A673 (cell line): Measurements from ENCODE around the gene SCN1B. TPM values are rescaled to one million over a fixed set of nuclear protein-coding genes. Genes with fewer than 3 reads are reported as not detected.
A peak's percentile ranks its signal among the peaks of the same experiment; 100 is the strongest.

Source experiments
- BruUV-seq: library from RNA; stranded (reverse); fragments of 400-500 nt; replicated peaks from 2 replicates; lab custom pipeline; 2021; lab: Mats Ljungman, UMichigan
- CTCF ChIA-PET: fragments of 300-600 bp; sonication (Branson Sonifier 250); formaldehyde crosslinking; loops from one replicate; lab custom pipeline; 2022; ENCODE audit warnings: antibody characterized with exemption; lab: Charles Lee
- POLR2A ChIA-PET: fragments of 300-600 bp; sonication (Branson Sonifier 250); formaldehyde crosslinking; loops from one replicate; lab custom pipeline; 2022; ENCODE audit warnings: antibody characterized with exemption; ENCODE audit not compliant: low non-redundant PET; lab: Charles Lee
- DNase-seq: peaks from one replicate; pipeline ENCODE4 v3.0.0-alpha.2; 2015; ENCODE audit warnings: low spot score
- H3K27ac ChIP-seq: fragments of 200-600 bp; sonication (generic); 2 replicates; pipeline ENCODE4 v1.5.1; 2016; ENCODE audit warnings: mixed run types, low read depth, mild to moderate bottlenecking, mixed read lengths, antibody characterized with exemption, low read length; ENCODE audit not compliant: poor library complexity, severe bottlenecking
- H3K27me3 ChIP-seq: fragments of 200-600 bp; sonication (generic); replicated peaks from 2 replicates; pipeline ENCODE4 v1.6.1; 2017; ENCODE audit warnings: mixed run types, low read depth, mild to moderate bottlenecking, mixed read lengths, antibody characterized with exemption, low read length; ENCODE audit not compliant: insufficient read depth, poor library complexity
- H3K36me3 ChIP-seq: fragments of 200-600 bp; sonication (generic); 2 replicates; pipeline ENCODE4 v1.6.1; 2016; ENCODE audit warnings: mixed run types, mild to moderate bottlenecking, mixed read lengths, antibody characterized with exemption, low read length; ENCODE audit not compliant: insufficient read depth, poor library complexity, severe bottlenecking
- H3K4me1 ChIP-seq: fragments of 200-600 bp; sonication (generic); 2 replicates; pipeline ENCODE4 v1.6.1; 2017; ENCODE audit warnings: mixed run types, mild to moderate bottlenecking, mixed read lengths, antibody characterized with exemption, low read length; ENCODE audit not compliant: insufficient read depth, poor library complexity, severe bottlenecking
- H3K4me3 ChIP-seq: fragments of 200-600 bp; sonication (generic); 2 replicates; pipeline ENCODE4 v1.5.1; 2016; ENCODE audit warnings: low read depth, mixed run types, mild to moderate bottlenecking, mixed read lengths, low read length; ENCODE audit not compliant: poor library complexity, severe bottlenecking
- H3K9me3 ChIP-seq: fragments of 200-600 bp; sonication (generic); 2 replicates; pipeline ENCODE4 v1.6.1; 2016; ENCODE audit warnings: mixed run types, low read depth, mild to moderate bottlenecking, mixed read lengths, antibody characterized with exemption, low read length; ENCODE audit not compliant: poor library complexity, severe bottlenecking
- EZH2 ChIP-seq: fragments of 200-600 bp; sonication (generic); IDR thresholded peaks from 2 replicates; pipeline ENCODE4 v1.6.1; 2017; ENCODE audit warnings: borderline replicate concordance, low read depth, mild to moderate bottlenecking, mixed read lengths, antibody characterized with exemption, low read length; ENCODE audit not compliant: poor library complexity, severe bottlenecking
- intact Hi-C: fragments of 100-400 bp; cut with micrococcal nuclease; formaldehyde crosslinking; loops from one replicate; pipeline ENCODE4 v1.10.0; 2022; ENCODE audit not compliant: unreplicated experiment
- total RNA-seq: library from RNA; stranded (reverse); gene quantifications from 2 replicates; pipeline ENCODE4 v1.2.3, GENCODE V29; 2021
- TF ChIP-seq, protein P1 (sequence below): fragments of 300-800, 200-600 bp; sonication (generic); conservative IDR thresholded peaks from 2 replicates; pipeline ENCODE4 v1.5.1; 2017; ENCODE audit warnings: low read depth, mild to moderate bottlenecking, antibody characterized with exemption, low read length, moderate library complexity, mixed read lengths

SCN1B gene
- total RNA-seq, 1 experiment from 2014 or later, result 2.3 TPM

DNA sequence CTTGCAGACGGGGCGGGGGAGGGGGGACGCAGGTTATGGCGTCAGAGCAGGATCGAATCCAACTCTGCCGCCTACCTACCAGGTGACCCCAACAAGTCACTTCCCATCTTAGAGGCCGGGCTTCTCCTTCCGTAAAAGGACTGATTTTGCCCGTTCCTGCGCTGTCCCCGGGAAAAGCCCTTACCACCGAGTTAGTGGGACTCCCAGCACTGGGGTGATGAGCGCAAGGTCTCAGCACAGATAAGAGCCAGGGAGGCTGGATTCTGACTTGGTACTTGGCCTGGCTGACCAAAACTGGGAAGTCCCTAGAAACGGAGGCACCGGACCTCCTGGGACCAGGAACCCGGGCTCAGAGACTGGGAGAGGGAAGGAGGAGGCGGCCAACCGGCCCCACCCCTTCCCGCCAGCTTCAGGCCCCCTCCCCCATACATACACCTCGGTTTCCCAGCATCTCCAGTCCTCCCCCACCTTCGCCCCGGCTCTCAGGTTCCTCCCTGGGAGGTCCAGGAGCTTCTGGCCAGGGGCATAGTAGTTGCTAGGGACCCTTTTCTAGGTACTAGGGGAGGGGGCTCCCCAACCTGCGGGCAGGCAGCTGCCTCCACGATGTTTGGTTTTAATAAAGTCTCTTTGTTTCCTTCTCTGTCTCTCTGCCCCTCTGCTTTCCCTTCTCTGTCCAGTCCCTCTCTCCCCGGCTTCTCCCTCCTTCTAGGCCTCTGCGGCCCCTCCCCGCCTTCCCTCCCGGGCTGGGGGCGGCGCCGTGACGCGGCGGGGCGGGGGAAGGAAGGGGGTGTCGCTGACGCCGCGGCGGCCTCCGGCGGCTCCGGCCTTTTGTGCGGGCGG lies 30.6 kb upstream of the SCN1B start, which contains the start of gene GRAMD1A:
TSS of gene GRAMD1A (plus strand) at position 826 of the 840 bp plus-strand sequence. CDS start 156 bp downstream, outside the sequence.
- Histone ChIP-seq H3K4me3 (peak within 1 kb of the TSS; percentile 89), H3K27me3 (no peaks in the 10 kb centered on the region), H3K27ac (peak within 1 kb of the TSS; percentile 82), H3K9me3 (no peaks in the 10 kb centered on the region), H3K4me1 (peaks cover 16% of the 10 kb centered on the region), H3K36me3 (peaks cover 16% of the 10 kb centered on the region)
- TF ChIP-seq, protein P1, sequence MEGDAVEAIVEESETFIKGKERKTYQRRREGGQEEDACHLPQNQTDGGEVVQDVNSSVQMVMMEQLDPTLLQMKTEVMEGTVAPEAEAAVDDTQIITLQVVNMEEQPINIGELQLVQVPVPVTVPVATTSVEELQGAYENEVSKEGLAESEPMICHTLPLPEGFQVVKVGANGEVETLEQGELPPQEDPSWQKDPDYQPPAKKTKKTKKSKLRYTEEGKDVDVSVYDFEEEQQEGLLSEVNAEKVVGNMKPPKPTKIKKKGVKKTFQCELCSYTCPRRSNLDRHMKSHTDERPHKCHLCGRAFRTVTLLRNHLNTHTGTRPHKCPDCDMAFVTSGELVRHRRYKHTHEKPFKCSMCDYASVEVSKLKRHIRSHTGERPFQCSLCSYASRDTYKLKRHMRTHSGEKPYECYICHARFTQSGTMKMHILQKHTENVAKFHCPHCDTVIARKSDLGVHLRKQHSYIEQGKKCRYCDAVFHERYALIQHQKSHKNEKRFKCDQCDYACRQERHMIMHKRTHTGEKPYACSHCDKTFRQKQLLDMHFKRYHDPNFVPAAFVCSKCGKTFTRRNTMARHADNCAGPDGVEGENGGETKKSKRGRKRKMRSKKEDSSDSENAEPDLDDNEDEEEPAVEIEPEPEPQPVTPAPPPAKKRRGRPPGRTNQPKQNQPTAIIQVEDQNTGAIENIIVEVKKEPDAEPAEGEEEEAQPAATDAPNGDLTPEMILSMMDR, result no peak
- no peak for TF ChIP-seq EZH2
- ChIA-PET CTCF (interaction anchor here (0.7 kb wide), 1 partner anchor 65 kb away, joined by 10 read pairs; no protein-coding TSS in a partner anchor), POLR2A (no interaction called here)
- intact Hi-C loops, result no loop called here
- TSS peak; percentile 90 for BruUV-seq
- DNase-seq, result peak; percentile 88

DNA sequence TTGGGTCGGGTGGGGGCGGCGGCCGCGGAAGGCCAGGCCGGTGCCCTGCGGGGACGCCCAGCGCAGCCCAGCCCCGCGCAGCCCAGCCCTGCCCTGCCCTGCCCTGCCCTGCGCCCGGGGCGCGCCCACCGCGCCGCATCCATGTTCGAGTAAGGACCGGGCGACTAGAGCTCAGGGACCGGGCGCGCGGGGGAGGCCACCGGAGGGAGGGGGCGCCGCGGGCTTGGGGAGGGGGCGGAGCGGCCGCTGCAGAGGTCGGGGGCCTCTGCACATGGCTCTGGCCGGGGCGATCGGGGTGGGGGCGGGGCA lies 30.0 kb upstream of the SCN1B start:
- intact Hi-C loops, result no loop called here
- BruUV-seq, result no TSS peak
- CTCF ChIA-PET, result no interaction called here
- Histone ChIP-seq H3K9me3 (no peaks in the 10 kb centered on the region), H3K27ac (peak overlapping the region; percentile 82), H3K4me1 (peaks cover 16% of the 10 kb centered on the region), H3K27me3 (no peaks in the 10 kb centered on the region), H3K4me3 (peak overlapping the region; percentile 89), H3K36me3 (peaks cover 17% of the 10 kb centered on the region)
- POLR2A ChIA-PET, result no interaction called here
- DNase-seq, result no peak
- no peak for TF ChIP-seq EZH2
- TF ChIP-seq, protein P1, result no peak

DNA sequence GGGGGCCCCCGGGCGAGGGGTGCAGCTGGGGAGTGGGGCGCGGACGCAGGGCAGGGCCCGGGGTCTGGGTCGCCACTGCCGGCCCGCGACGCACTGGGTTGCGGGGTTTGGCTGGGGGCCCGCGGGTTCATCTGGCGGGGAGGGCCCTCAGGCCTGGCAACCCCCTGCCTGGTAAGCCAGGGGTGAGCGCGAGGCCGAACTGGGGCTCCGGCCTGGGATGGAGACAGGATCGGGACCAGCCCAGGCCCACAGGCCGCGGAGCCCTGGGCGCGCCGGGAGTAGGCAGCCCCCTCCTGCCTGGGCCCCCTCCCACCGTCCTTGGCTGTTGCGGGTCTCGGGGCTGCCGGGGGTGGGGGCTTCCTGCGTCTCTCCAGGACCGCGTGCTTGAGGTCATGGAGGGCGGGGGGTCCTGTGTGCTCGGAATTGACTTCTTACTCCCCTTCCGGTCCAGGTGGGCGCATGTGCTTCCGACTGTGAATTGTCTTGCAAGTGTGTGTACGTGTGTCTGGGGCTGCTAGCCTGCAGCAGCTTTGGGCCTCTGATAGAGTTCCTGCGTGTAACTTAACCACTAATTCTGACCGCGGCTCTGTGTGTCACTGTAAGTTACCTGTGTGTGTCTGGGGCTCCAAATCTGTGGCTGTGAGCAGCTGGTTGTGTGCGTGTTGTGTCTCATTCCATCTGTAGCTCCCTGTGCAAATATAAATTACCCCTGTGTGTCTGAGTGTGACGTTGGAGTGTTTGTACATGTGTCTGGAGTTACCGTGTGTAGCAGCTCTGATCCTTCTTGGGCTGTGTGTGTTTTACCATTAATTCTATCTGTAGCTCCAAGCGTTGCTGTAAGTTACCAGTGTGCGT lies 29.4 kb upstream of the SCN1B start:
- DNase-seq, result peak; percentile 38
- no TSS peak for BruUV-seq
- no peak for TF ChIP-seq EZH2
- TF ChIP-seq, protein P1, result no peak
- H3K9me3 ChIP-seq, result no peaks in the 10 kb centered on the region
- CTCF ChIA-PET, result interaction anchor here (1.0 kb wide), 1 partner anchor 66 kb away, joined by 9 read pairs; no protein-coding TSS in a partner anchor
- POLR2A ChIA-PET, result no interaction called here
- peaks cover 22% of the 10 kb centered on the region for H3K36me3 ChIP-seq
- H3K27ac ChIP-seq, result peak overlapping the region; percentile 82
- H3K4me1 ChIP-seq, result peaks cover 16% of the 10 kb centered on the region
- intact Hi-C loops, result no loop called here
- H3K4me3 ChIP-seq, result peak overlapping the region; percentile 89
- H3K27me3 ChIP-seq, result no peaks in the 10 kb centered on the region
